ENCODE data around the gene DCAKD.

The DCAKD gene

GRCh38 chr17:45096141-45096540 is 44.7 kb upstream of the DCAKD start:
- no peak overlapping the region for H3K4me2 ChIP-seq (ENCODE audit: low read length)
- no peak overlapping the region for H4K91ac ChIP-seq (ENCODE audit: low read depth, low read length)
- no peak overlapping the region for H2BK5ac ChIP-seq (ENCODE audit: low read depth, low read length, poor library complexity)
- no peak overlapping the region for H3K4ac ChIP-seq (ENCODE audit: low read depth, low read length)
- H3K79me1 ChIP-seq (ENCODE audit: low read length): no peaks in the 10 kb centered on the region
- H3K18ac ChIP-seq (ENCODE audit: low read length): no peak overlapping the region
- no peak overlapping the region for H2BK12ac ChIP-seq (ENCODE audit: low read length)
- DNase-seq: peak in 1 of 2 donors; percentile 43
- no peaks in the 10 kb centered on the region for H3K27me3 ChIP-seq (ENCODE audit: insufficient read depth, low read length)
- peaks cover 9 to 13% of the 10 kb centered on the region in 2 experiments for H3K4me1 ChIP-seq (ENCODE audit: control insufficient read depth in 1 of 2, insufficient read depth in 2 of 2, low read length in 2 of 2)
- no peak overlapping the region for H3K23ac ChIP-seq (ENCODE audit: low read length)
- no peak overlapping the region for H2AFZ ChIP-seq (ENCODE audit: insufficient read depth, low read length, poor library complexity)
- H2BK120ac ChIP-seq (ENCODE audit: insufficient read depth, low read length, poor library complexity): no peak overlapping the region
- no CpG with 5 or more reads among the region's 3 CpGs for WGBS (ENCODE audit: extremely low coverage, insufficient coverage, insufficient read length)
- H3K79me2 ChIP-seq (ENCODE audit: control insufficient read depth, insufficient read depth, low read length, poor library complexity): no peaks in the 10 kb centered on the region
- no peak overlapping the region for H3K4me3 ChIP-seq (ENCODE audit: low read depth, low read length)
- H3K9ac ChIP-seq (ENCODE audit: low read length): no peak overlapping the region
- H3K14ac ChIP-seq (ENCODE audit: low read length): no peak overlapping the region
- H3K9me3 ChIP-seq (ENCODE audit: insufficient read depth, low read depth, low read length): no peaks in the 10 kb centered on the region
- no peak overlapping the region for H3K27ac ChIP-seq (ENCODE audit: low read depth, low read length)
- H2AK5ac ChIP-seq (ENCODE audit: low read length): no peak overlapping the region
- peaks cover 66% of the 10 kb centered on the region in 2 experiments for H3K36me3 ChIP-seq (ENCODE audit: control insufficient read depth in 1 of 2, insufficient read depth in 2 of 2, low read length in 2 of 2)
- H4K12ac ChIP-seq (ENCODE audit: low read depth, low read length): no peak overlapping the region
- no peak overlapping the region for H4K8ac ChIP-seq (ENCODE audit: low read depth, low read length)

- Histone ChIP-seq H3K4me3 (ENCODE audit: low read depth, low read length) (no peak overlapping the region), H3K79me1 (ENCODE audit: low read length) (no peaks in the 10 kb centered on the region), H2BK5ac (ENCODE audit: low read depth, low read length, poor library complexity) (no peak overlapping the region), H3K36me3 (ENCODE audit: control insufficient read depth in 1 of 2, insufficient read depth in 2 of 2, low read length in 2 of 2) (peaks cover 70 to 75% of the 10 kb centered on the region in 2 experiments), H3K9ac (ENCODE audit: low read length) (no peak overlapping the region), H3K9me3 (ENCODE audit: insufficient read depth, low read depth, low read length) (no peaks in the 10 kb centered on the region), H3K14ac (ENCODE audit: low read length) (no peak overlapping the region), H3K27ac (ENCODE audit: low read depth, low read length) (peak overlapping the region; percentile 4), H4K12ac (ENCODE audit: low read depth, low read length) (no peak overlapping the region), H3K4me1 (ENCODE audit: control insufficient read depth in 1 of 2, insufficient read depth in 2 of 2, low read length in 2 of 2) (peaks cover 9 to 11% of the 10 kb centered on the region in 2 experiments), H3K4me2 (ENCODE audit: low read length) (no peak overlapping the region), H3K18ac (ENCODE audit: low read length) (no peak overlapping the region), H2AFZ (ENCODE audit: insufficient read depth, low read length, poor library complexity) (no peak overlapping the region), H3K4ac (ENCODE audit: low read depth, low read length) (no peak overlapping the region), H2BK120ac (ENCODE audit: insufficient read depth, low read length, poor library complexity) (no peak overlapping the region), H4K91ac (ENCODE audit: low read depth, low read length) (no peak overlapping the region), H3K27me3 (ENCODE audit: insufficient read depth, low read length) (no peaks in the 10 kb centered on the region), H2AK5ac (ENCODE audit: low read length) (no peak overlapping the region), H3K23ac (ENCODE audit: low read length) (no peak overlapping the region), H4K8ac (ENCODE audit: low read depth, low read length) (no peak overlapping the region), H2BK12ac (ENCODE audit: low read length) (peak overlapping the region; percentile 23), H3K79me2 (ENCODE audit: control insufficient read depth, insufficient read depth, low read length, poor library complexity) (no peaks in the 10 kb centered on the region)
- no CpG with 5 or more reads among the region's 13 CpGs for WGBS (ENCODE audit: extremely low coverage, insufficient coverage, insufficient read length)
- DNase-seq: peak; percentile 27 to 49
Measured at GRCh38 chr17:45093444-45094110, 42.1 kb upstream of the DCAKD start.

- H3K4me2 ChIP-seq (ENCODE audit: low read length): no peak overlapping the region
- H3K4ac ChIP-seq (ENCODE audit: low read depth, low read length): no peak overlapping the region
- WGBS (ENCODE audit: extremely low coverage, insufficient coverage, insufficient read length): no CpG with 5 or more reads among the region's 6 CpGs
- H2AFZ ChIP-seq (ENCODE audit: insufficient read depth, low read length, poor library complexity): no peak overlapping the region
- no peaks in the 10 kb centered on the region for H3K27me3 ChIP-seq (ENCODE audit: insufficient read depth, low read length)
- no peak overlapping the region for H4K91ac ChIP-seq (ENCODE audit: low read depth, low read length)
- H4K12ac ChIP-seq (ENCODE audit: low read depth, low read length): no peak overlapping the region
- no peak overlapping the region for H4K8ac ChIP-seq (ENCODE audit: low read depth, low read length)
- DNase-seq: peak; percentile 86 to 91
- no peak overlapping the region for H2BK120ac ChIP-seq (ENCODE audit: insufficient read depth, low read length, poor library complexity)
- H2AK5ac ChIP-seq (ENCODE audit: low read length): no peak overlapping the region
- H3K36me3 ChIP-seq (ENCODE audit: control insufficient read depth in 1 of 2, insufficient read depth in 2 of 2, low read length in 2 of 2): peaks cover 69 to 75% of the 10 kb centered on the region in 2 experiments
- no peak overlapping the region for H2BK5ac ChIP-seq (ENCODE audit: low read depth, low read length, poor library complexity)
- no peak overlapping the region for H3K9ac ChIP-seq (ENCODE audit: low read length)
- H3K14ac ChIP-seq (ENCODE audit: low read length): no peak overlapping the region
- no peaks in the 10 kb centered on the region for H3K9me3 ChIP-seq (ENCODE audit: insufficient read depth, low read depth, low read length)
- peak overlapping the region; percentile 4 for H3K27ac ChIP-seq (ENCODE audit: low read depth, low read length)
- H3K79me1 ChIP-seq (ENCODE audit: low read length): no peaks in the 10 kb centered on the region
- peaks cover 9 to 11% of the 10 kb centered on the region in 2 experiments for H3K4me1 ChIP-seq (ENCODE audit: control insufficient read depth in 1 of 2, insufficient read depth in 2 of 2, low read length in 2 of 2)
- H3K4me3 ChIP-seq (ENCODE audit: low read depth, low read length): no peak overlapping the region
- H3K23ac ChIP-seq (ENCODE audit: low read length): no peak overlapping the region
- H2BK12ac ChIP-seq (ENCODE audit: low read length): no peak overlapping the region
- H3K79me2 ChIP-seq (ENCODE audit: control insufficient read depth, insufficient read depth, low read length, poor library complexity): no peaks in the 10 kb centered on the region
- no peak overlapping the region for H3K18ac ChIP-seq (ENCODE audit: low read length)
Measured at GRCh38 chr17:45092911-45093430, 41.5 kb upstream of the DCAKD start.

- Histone ChIP-seq H4K91ac (ENCODE audit: low read depth, low read length) (no peak overlapping the region), H2BK5ac (ENCODE audit: low read depth, low read length, poor library complexity) (no peak overlapping the region), H3K79me1 (ENCODE audit: low read length) (no peaks in the 10 kb centered on the region), H3K27ac (ENCODE audit: low read depth, low read length) (no peak overlapping the region), H3K23ac (ENCODE audit: low read length) (no peak overlapping the region), H4K12ac (ENCODE audit: low read depth, low read length) (no peak overlapping the region), H3K4me2 (ENCODE audit: low read length) (no peak overlapping the region), H3K36me3 (ENCODE audit: control insufficient read depth in 1 of 2, insufficient read depth in 2 of 2, low read length in 2 of 2) (peaks cover 65 to 75% of the 10 kb centered on the region in 2 experiments), H3K4ac (ENCODE audit: low read depth, low read length) (no peak overlapping the region), H3K9ac (ENCODE audit: low read length) (no peak overlapping the region), H3K14ac (ENCODE audit: low read length) (no peak overlapping the region), H3K4me1 (ENCODE audit: control insufficient read depth in 1 of 2, insufficient read depth in 2 of 2, low read length in 2 of 2) (peaks cover 9 to 11% of the 10 kb centered on the region in 2 experiments), H2AFZ (ENCODE audit: insufficient read depth, low read length, poor library complexity) (no peak overlapping the region), H3K9me3 (ENCODE audit: insufficient read depth, low read depth, low read length) (no peaks in the 10 kb centered on the region), H3K4me3 (ENCODE audit: low read depth, low read length) (no peak overlapping the region), H3K27me3 (ENCODE audit: insufficient read depth, low read length) (no peaks in the 10 kb centered on the region), H2AK5ac (ENCODE audit: low read length) (no peak overlapping the region), H4K8ac (ENCODE audit: low read depth, low read length) (peak overlapping the region; percentile 18), H3K79me2 (ENCODE audit: control insufficient read depth, insufficient read depth, low read length, poor library complexity) (no peaks in the 10 kb centered on the region), H3K18ac (ENCODE audit: low read length) (no peak overlapping the region), H2BK12ac (ENCODE audit: low read length) (no peak overlapping the region), H2BK120ac (ENCODE audit: insufficient read depth, low read length, poor library complexity) (no peak overlapping the region)
- WGBS (ENCODE audit: extremely low coverage, insufficient coverage, insufficient read length): no CpG with 5 or more reads among the region's 11 CpGs
- peak in 1 of 2 donors; percentile 32 for DNase-seq
Measured at GRCh38 chr17:45091778-45092425, 40.5 kb upstream of the DCAKD start.
